MM.1S (cell line): Measurements from ENCODE around the gene PADI2.

Source experiments
- DNase-seq: peaks from one replicate; pipeline ENCODE4 v3.0.0-alpha.2; 2015
- H2AFZ ChIP-seq: fragments of 300-600 bp; sonication (generic); 2 replicates; pipeline ENCODE4 v1.6.0; 2016; ENCODE audit warnings: antibody characterized with exemption, low read length
- H3F3A ChIP-seq: fragments of 300-600 bp; sonication (generic); 2 replicates; pipeline ENCODE4 v1.6.1; 2016; ENCODE audit warnings: mild to moderate bottlenecking, antibody characterized with exemption, low read length, moderate library complexity, mixed read lengths; ENCODE audit not compliant: insufficient read depth
- H3K27ac ChIP-seq: fragments of 300-600 bp; sonication (generic); 2 replicates; pipeline ENCODE4 v1.5.1; 2016; ENCODE audit warnings: mild to moderate bottlenecking, low read length
- H3K27me3 ChIP-seq: fragments of 300-600 bp; sonication (generic); replicated peaks from 2 replicates; pipeline ENCODE4 v1.6.0; 2016; ENCODE audit warnings: low read length; ENCODE audit not compliant: insufficient read depth
- H3K36me3 ChIP-seq: fragments of 300-600 bp; sonication (generic); replicated peaks from 2 replicates; pipeline ENCODE4 v1.6.1; 2016; ENCODE audit warnings: mild to moderate bottlenecking, low read length, mixed read lengths; ENCODE audit not compliant: insufficient read depth
- H3K4me1 ChIP-seq: fragments of 300-600 bp; sonication (generic); 2 replicates; pipeline ENCODE4 v1.6.1; 2016; ENCODE audit warnings: low read length, mixed read lengths
- H3K4me2 ChIP-seq: fragments of 300-600 bp; sonication (generic); 2 replicates; pipeline ENCODE4 v1.6.0; 2016; ENCODE audit warnings: low read depth, low read length
- H3K4me3 ChIP-seq: fragments of 300-600 bp; sonication (generic); 2 replicates; pipeline ENCODE4 v1.5.1; 2016; ENCODE audit warnings: low read length, mixed read lengths
- H3K79me2 ChIP-seq: fragments of 300-600 bp; sonication (generic); 2 replicates; pipeline ENCODE4 v1.6.1; 2016; ENCODE audit warnings: mixed run types, low read length, mixed read lengths
- H3K9ac ChIP-seq: fragments of 300-600 bp; sonication (generic); 2 replicates; pipeline ENCODE4 v1.6.1; 2016; ENCODE audit warnings: low read length, mixed read lengths
- H3K9me2 ChIP-seq: fragments of 300-600 bp; sonication (generic); replicated peaks from 2 replicates; pipeline ENCODE4 v1.6.1; 2016; ENCODE audit warnings: mild to moderate bottlenecking, low read length, mixed read lengths; ENCODE audit not compliant: insufficient read depth
- H3K9me3 ChIP-seq: fragments of 300-600 bp; sonication (generic); replicated peaks from 2 replicates; pipeline ENCODE4 v1.6.1; 2016; ENCODE audit warnings: mild to moderate bottlenecking, low read length, mixed read lengths; ENCODE audit not compliant: insufficient read depth
- H4K20me1 ChIP-seq: fragments of 300-600 bp; sonication (generic); 2 replicates; pipeline ENCODE4 v1.6.1; 2016; ENCODE audit warnings: mild to moderate bottlenecking, low read length, moderate library complexity, mixed read lengths; ENCODE audit not compliant: insufficient read depth
- CTCF ChIP-seq: fragments of 300-600 bp; sonication (generic); IDR thresholded peaks from 2 replicates; pipeline ENCODE4 v1.5.1; 2016; ENCODE audit warnings: antibody characterized with exemption, low read length, mixed read lengths
- EZH2 ChIP-seq: fragments of 300-600 bp; sonication (generic); optimal IDR thresholded peaks from 2 replicates; pipeline ENCODE3; 2017; ENCODE audit warnings: low read depth, mild to moderate bottlenecking, antibody characterized with exemption, low read length, mixed read lengths
- EZH2phosphoT487 ChIP-seq: fragments of 300-600 bp; sonication (generic); IDR thresholded peaks from 2 replicates; pipeline ENCODE4 v1.6.1; 2018; ENCODE audit warnings: antibody characterized with exemption, low read length

Gene PADI2

GRCh38 chr1:17045150-17045549 is 74.1 kb downstream of the PADI2 start:
- Histone ChIP-seq H3K4me2 (peak overlapping the region; percentile 57; the same call in 1 of the 2 replicates), H3K4me1 (0 out of 2 replicates have a peak, but pooled peaks cover 6% of the 10 kb centered on the region), H4K20me1 (no peaks in the 10 kb centered on the region), H3K4me3 (no peak overlapping the region), H3K9me3 (no peaks in the 10 kb centered on the region), H3K9ac (no peak overlapping the region), H3F3A (peaks cover 4% of the 10 kb centered on the region), H3K79me2 (peaks cover 61% of the 10 kb centered on the region), H2AFZ (no peak overlapping the region), H3K36me3 (peaks cover 21% of the 10 kb centered on the region; the same call in 1 of the 2 replicates), H3K27ac (no peak overlapping the region), H3K9me2 (no peaks in the 10 kb centered on the region), H3K27me3 (no peaks in the 10 kb centered on the region)
- DNase-seq = no peak
- TF ChIP-seq EZH2phosphoT487 (no peak), EZH2 (no peak), CTCF (no peak)

- TF ChIP-seq EZH2phosphoT487 (no peak), CTCF (no peak), EZH2 (no peak)
- no peak overlapping the region for H3K9ac ChIP-seq
- no peak for DNase-seq
- no peak overlapping the region for H2AFZ ChIP-seq
- no peak overlapping the region for H3K4me2 ChIP-seq
- 0 out of 2 replicates have a peak, but pooled peaks cover 6% of the 10 kb centered on the region for H3K4me1 ChIP-seq
- H3K79me2 ChIP-seq = peaks cover 54% of the 10 kb centered on the region
- no peaks in the 10 kb centered on the region for H4K20me1 ChIP-seq
- H3K9me2 ChIP-seq = no peaks in the 10 kb centered on the region
- no peaks in the 10 kb centered on the region for H3K27me3 ChIP-seq
- H3K9me3 ChIP-seq = no peaks in the 10 kb centered on the region
- H3F3A ChIP-seq = peaks cover 4% of the 10 kb centered on the region
- H3K27ac ChIP-seq = no peak overlapping the region
- peaks cover 17% of the 10 kb centered on the region; the same call in 1 of the 2 replicates for H3K36me3 ChIP-seq
- H3K4me3 ChIP-seq = no peak overlapping the region
Measured at GRCh38 chr1:17043676-17044075, 75.6 kb downstream of the PADI2 start.

- H2AFZ ChIP-seq = no peak overlapping the region
- no peak for DNase-seq
- H4K20me1 ChIP-seq = no peaks in the 10 kb centered on the region; the same call in 1 of the 2 replicates
- peaks cover 17% of the 10 kb centered on the region; the same call in 1 of the 2 replicates for H3K36me3 ChIP-seq
- no peak overlapping the region for H3K4me3 ChIP-seq
- H3K27ac ChIP-seq = no peak overlapping the region
- H3K9me2 ChIP-seq = no peaks in the 10 kb centered on the region
- H3K4me1 ChIP-seq = no peaks in the 10 kb centered on the region
- no peak overlapping the region for H3K4me2 ChIP-seq
- no peaks in the 10 kb centered on the region for H3K27me3 ChIP-seq
- H3K79me2 ChIP-seq = peaks cover 53% of the 10 kb centered on the region
- no peak for TF ChIP-seq EZH2
- TF ChIP-seq EZH2phosphoT487 = no peak
- no peaks in the 10 kb centered on the region for H3K9me3 ChIP-seq
- H3K9ac ChIP-seq = no peak overlapping the region
- no peaks in the 10 kb centered on the region for H3F3A ChIP-seq
Measured at GRCh38 chr1:17040135-17040534, 79.1 kb downstream of the PADI2 start.

- H3K4me2 ChIP-seq = no peak overlapping the region
- DNase-seq = no peak
- H3K9me2 ChIP-seq = no peaks in the 10 kb centered on the region
- H3K9ac ChIP-seq = no peak overlapping the region
- H3F3A ChIP-seq = no peaks in the 10 kb centered on the region
- no peaks in the 10 kb centered on the region for H3K27me3 ChIP-seq
- H3K4me1 ChIP-seq = no peaks in the 10 kb centered on the region
- H3K27ac ChIP-seq = no peak overlapping the region
- H4K20me1 ChIP-seq = no peaks in the 10 kb centered on the region; the same call in 1 of the 2 replicates
- peaks cover 16% of the 10 kb centered on the region; the same call in 1 of the 2 replicates for H3K36me3 ChIP-seq
- H3K4me3 ChIP-seq = no peak overlapping the region
- peaks cover 52% of the 10 kb centered on the region for H3K79me2 ChIP-seq
- H3K9me3 ChIP-seq = no peaks in the 10 kb centered on the region
- no peak for TF ChIP-seq CTCF
- no peak for TF ChIP-seq EZH2
- no peak for TF ChIP-seq EZH2phosphoT487
- no peak overlapping the region for H2AFZ ChIP-seq
Measured at GRCh38 chr1:17039522-17039921, 79.7 kb downstream of the PADI2 start.
